Left lung (tissue), 10 donors: ENCODE measurements around the gene DHX30. TPM values are rescaled to one million over a fixed set of nuclear protein-coding genes. Genes with fewer than 3 reads are reported as not detected.

Experiments
- ATAC-seq: fragments of 200-7000 bp; cut with Tn5 transposase; one replicate; pipeline ENCODE4 v1.9.1; 2020; ENCODE audit warnings: moderate library complexity
- DNase-seq, 4 donors: peaks; one replicate each; pipeline ENCODE4 v3.0.0-alpha.2; 2013 to 2020
- H3K27ac ChIP-seq, 2 donors: fragments of 200-600 bp; sonication (generic) in 1 of 2; one replicate each; pipeline versions ENCODE4 v1.5.0 to v1.8.0; 2020 to 2021
- H3K27me3 ChIP-seq, 2 donors: fragments of 200-600 bp; sonication (generic) in 1 of 2; one replicate each; pipeline versions ENCODE4 v1.5.0 to v1.8.0; 2020 to 2021
- H3K36me3 ChIP-seq, 2 donors: fragments of 200-600 bp; sonication (generic) in 1 of 2; one replicate each; pipeline versions ENCODE4 v1.5.0 to v1.8.0; 2020 to 2021
- H3K4me1 ChIP-seq, 2 donors: fragments of 200-600 bp; one replicate each; pipeline ENCODE4 v1.8.0; 2021
- H3K4me3 ChIP-seq, 2 donors: fragments of 200-600 bp; sonication (generic) in 1 of 2; one replicate each; pipeline versions ENCODE4 v1.5.0 to v1.8.0; 2020 to 2021; ENCODE audit warnings: mild to moderate bottlenecking in 1 of 2
- H3K9me3 ChIP-seq, 2 donors: fragments of 200-600 bp; sonication (generic) in 1 of 2; one replicate each; pipeline versions ENCODE4 v1.5.0 to v1.8.0; 2020 to 2021
- intact Hi-C, 2 donors: fragments of 100-400 bp; cut with DNase I; formaldehyde crosslinking; loops; one replicate each; pipeline versions ENCODE4 v1.11.2 to v1.14.2; 2022
- polyA plus RNA-seq, 6 donors: library from polyadenylated mRNA; unstranded; fragments of 120-200 nt; gene quantifications; one replicate each; pipeline ENCODE4 v1.2.1, GENCODE V29; 2013; ENCODE audit not compliant: insufficient read length in 6 of 6
- total RNA-seq, 2 donors: library from RNA; stranded (reverse); fragmentation: NEBNext Ultra II Directional; extraction: Animal tissue kit (Norgen Biotek cat#: 25700); gene quantifications; one replicate each; pipeline ENCODE4 v1.2.1, GENCODE V29; 2021
- TF ChIP-seq, protein P1 (sequence below), 2 donors: fragments of 200-600 bp; sonication (generic) in 1 of 2; IDR thresholded peaks; one replicate each; pipeline versions ENCODE4 v1.5.0 to v1.8.0; 2021; ENCODE audit warnings: antibody characterized with exemption in 2 of 2
- donor health status: DM: no; HTN: yes; CAD: no.
- donor health status: DM: no; HTN: no; CAD: no.

The DHX30 gene
- total and polyA plus RNA-seq, 8 donors, result 52.0 to 66.6 (median 58.7) TPM

DNA sequence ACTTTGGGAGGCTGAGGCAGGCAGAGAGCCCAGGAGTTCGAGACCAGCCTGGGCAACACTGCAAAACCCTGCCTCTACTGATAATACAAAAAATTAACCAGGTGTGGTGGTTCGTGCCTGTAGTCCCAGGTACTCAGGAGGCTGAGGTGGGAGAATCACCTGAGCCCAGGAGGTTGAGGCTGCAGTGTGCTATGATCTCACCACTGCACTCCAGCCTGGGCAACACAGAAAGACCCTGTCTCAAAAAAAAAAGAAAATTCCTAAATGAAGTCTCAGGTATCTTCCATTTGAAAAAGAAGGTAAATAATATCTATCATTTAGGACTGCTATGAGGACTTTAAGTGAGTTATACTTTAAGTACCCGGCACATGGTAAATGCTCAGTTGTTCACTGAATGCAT lies 24.2 kb upstream of the DHX30 start:
- Histone ChIP-seq H3K27ac (no peak overlapping the region), H3K4me1 (peaks cover 12 to 34% of the 10 kb centered on the region in 2 donors), H3K36me3 (no peaks in the 10 kb centered on the region), H3K4me3 (no peak overlapping the region), H3K27me3 (no peaks in the 10 kb centered on the region), H3K9me3 (no peaks in the 10 kb centered on the region)
- ATAC-seq (no peak), DNase-seq (no peak)
- TF ChIP-seq, protein P1, sequence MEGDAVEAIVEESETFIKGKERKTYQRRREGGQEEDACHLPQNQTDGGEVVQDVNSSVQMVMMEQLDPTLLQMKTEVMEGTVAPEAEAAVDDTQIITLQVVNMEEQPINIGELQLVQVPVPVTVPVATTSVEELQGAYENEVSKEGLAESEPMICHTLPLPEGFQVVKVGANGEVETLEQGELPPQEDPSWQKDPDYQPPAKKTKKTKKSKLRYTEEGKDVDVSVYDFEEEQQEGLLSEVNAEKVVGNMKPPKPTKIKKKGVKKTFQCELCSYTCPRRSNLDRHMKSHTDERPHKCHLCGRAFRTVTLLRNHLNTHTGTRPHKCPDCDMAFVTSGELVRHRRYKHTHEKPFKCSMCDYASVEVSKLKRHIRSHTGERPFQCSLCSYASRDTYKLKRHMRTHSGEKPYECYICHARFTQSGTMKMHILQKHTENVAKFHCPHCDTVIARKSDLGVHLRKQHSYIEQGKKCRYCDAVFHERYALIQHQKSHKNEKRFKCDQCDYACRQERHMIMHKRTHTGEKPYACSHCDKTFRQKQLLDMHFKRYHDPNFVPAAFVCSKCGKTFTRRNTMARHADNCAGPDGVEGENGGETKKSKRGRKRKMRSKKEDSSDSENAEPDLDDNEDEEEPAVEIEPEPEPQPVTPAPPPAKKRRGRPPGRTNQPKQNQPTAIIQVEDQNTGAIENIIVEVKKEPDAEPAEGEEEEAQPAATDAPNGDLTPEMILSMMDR (IDR thresholded peaks at IDR 0.05), result no peak
- intact Hi-C loops, result no loop called here

DNA sequence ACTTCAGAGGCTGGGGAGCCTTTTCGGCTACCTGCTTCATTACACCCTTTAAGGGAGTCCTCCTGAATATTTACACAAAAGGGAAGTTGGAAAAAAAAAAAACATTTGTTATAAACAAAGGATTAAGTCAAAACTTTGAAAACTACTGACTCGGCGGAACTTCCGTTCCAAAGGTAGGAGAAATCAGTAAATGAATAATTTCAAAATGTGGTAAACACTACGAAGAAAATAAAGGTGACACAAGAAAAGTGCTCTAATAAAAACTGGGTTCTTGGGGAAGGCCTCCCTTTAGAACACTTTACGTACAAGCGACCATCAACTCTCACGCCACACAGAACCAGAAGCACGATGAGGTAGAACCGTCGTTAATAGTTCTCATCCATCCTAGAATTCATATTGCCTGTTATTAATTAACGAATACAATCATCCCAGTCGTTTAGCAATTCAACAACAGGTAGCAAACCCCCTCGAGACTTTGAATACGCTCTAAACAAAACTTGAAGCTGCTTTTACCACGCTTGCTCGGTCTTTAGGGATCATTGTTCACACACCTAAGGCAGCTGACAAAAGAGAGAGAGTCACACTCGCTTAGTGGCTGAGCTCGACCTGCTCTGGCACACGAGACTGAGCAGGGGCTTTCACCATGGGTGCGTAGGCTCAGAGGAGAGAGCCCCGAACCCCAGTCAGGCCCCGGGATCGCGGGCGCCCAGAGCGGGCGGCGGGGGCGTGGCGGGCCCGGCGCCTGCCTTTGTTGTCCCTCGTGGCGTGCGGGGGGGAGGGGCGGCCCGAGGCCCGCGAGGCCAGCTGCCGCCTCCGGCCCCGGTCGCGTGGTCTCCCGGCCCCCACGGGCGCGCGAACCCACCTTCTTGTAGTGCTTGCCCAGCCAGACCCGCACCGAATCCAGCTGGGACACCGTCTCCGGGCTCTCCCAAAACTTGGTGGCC lies 21.9 kb upstream of the DHX30 start:
- intact Hi-C loops, result no loop called here
- TF ChIP-seq, protein P1 (IDR thresholded peaks at IDR 0.05), result no peak
- Histone ChIP-seq H3K4me1 (peaks cover 12 to 34% of the 10 kb centered on the region in 2 donors), H3K4me3 (peak overlapping the region; percentile 86 to 99), H3K27ac (peak overlapping the region; percentile 94 to 98), H3K9me3 (no peaks in the 10 kb centered on the region), H3K36me3 (no peaks in the 10 kb centered on the region), H3K27me3 (no peaks in the 10 kb centered on the region)
- DNase-seq, result peak; percentile 62 to 91 (median 72)
- ATAC-seq, result peak; percentile 73

GRCh38 chr3:47781685-47782445 lies 21.1 kb upstream of the DHX30 start, which contains the start of gene SMARCC1:
SMARCC1 (minus strand) TSS chr3:47781893; CDS start chr3:47781797, 96 bp downstream.
- Histone ChIP-seq H3K27me3 (no peaks in the 10 kb centered on the region), H3K27ac (peak within 1 kb of the TSS; percentile 94 to 98), H3K4me3 (peak within 1 kb of the TSS; percentile 86 to 99), H3K9me3 (no peaks in the 10 kb centered on the region), H3K4me1 (peaks cover 12 to 34% of the 10 kb centered on the region in 2 donors), H3K36me3 (no peaks in the 10 kb centered on the region)
- intact Hi-C loops, result no loop called here
- ATAC-seq, result peak; percentile 97
- TF ChIP-seq, protein P1 (IDR thresholded peaks at IDR 0.05), result peak in 1 of 2 donors; percentile 32
- peak; percentile 97 to 100 (median 98) for DNase-seq

GRCh38 chr3:47782446-47783308 lies 20.3 kb upstream of the DHX30 start:
- H3K4me1 ChIP-seq, result peaks cover 12 to 34% of the 10 kb centered on the region in 2 donors
- H3K9me3 ChIP-seq, result no peaks in the 10 kb centered on the region
- TF ChIP-seq, protein P1 (IDR thresholded peaks at IDR 0.05), result no peak
- no peaks in the 10 kb centered on the region for H3K36me3 ChIP-seq
- peak overlapping the region; percentile 86 to 99 for H3K4me3 ChIP-seq
- H3K27ac ChIP-seq, result peak overlapping the region; percentile 94 to 98
- intact Hi-C loops, result no loop called here
- ATAC-seq (no peak), DNase-seq (no peak)
- H3K27me3 ChIP-seq, result no peaks in the 10 kb centered on the region
